ENCODE results near the gene STON1. TPM values are rescaled to one million over a fixed set of nuclear protein-coding genes. Genes with fewer than 3 reads are reported as not detected.

The STON1 gene
- total RNA-seq, 2 donors from 2014 or later: 34.0 to 48.7 TPM

GRCh38 chr2:48532174-48532573, 2.2 kb downstream of the STON1 start:
- 81% methylated on average over 7 of the region's 7 CpGs for WGBS
- Histone ChIP-seq H3K4me1 (replicated peaks) (no peaks in the 10 kb centered on the region), H3K9me3 (no peaks in the 10 kb centered on the region), H3K4me3 (no peak overlapping the region), H3K27me3 (replicated peaks; ENCODE audit: insufficient read depth) (no peaks in the 10 kb centered on the region), H3K27ac (peak overlapping the region; percentile 95 to 96), H3K36me3 (no peaks in the 10 kb centered on the region)
- no peak for DNase-seq (ENCODE audit: low spot score)
- intact Hi-C loops (cut with DNase I): loop anchor here (5.0 kb wide), 2 partner anchors 55 to 60 kb away; no protein-coding TSS in a partner anchor
- TF ChIP-seq POLR2A (IDR thresholded peaks at IDR 0.05) (no peak), POLR2AphosphoS5 (IDR thresholded peaks at IDR 0.05) (no peak), CTCF (IDR thresholded peaks at IDR 0.05) (no peak)

DNA sequence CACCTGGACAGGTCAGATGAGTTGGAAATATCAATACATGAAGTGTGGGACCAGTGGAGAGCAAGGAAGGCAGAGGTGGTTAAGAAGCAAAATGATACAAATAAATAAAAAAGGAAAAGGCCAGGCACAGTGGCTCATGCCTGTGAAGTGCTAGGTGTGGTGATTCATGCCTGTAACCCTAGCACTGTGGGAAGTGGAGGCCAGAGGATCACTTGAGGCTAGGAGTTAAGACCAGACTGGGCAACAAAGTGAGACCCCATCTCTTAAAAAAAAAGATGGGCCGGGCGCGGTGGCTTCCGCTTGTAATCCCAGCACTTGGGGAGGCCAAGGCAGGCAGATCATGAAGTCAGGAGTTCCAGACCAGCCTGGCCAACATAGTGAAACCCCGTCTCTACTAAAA, 2.9 kb downstream of the STON1 start:
- H3K4me3 ChIP-seq: no peak overlapping the region
- TF ChIP-seq POLR2AphosphoS5 (IDR thresholded peaks at IDR 0.05) (no peak), POLR2A (IDR thresholded peaks at IDR 0.05) (no peak), CTCF (IDR thresholded peaks at IDR 0.05) (no peak)
- no peak for DNase-seq (ENCODE audit: low spot score)
- no peaks in the 10 kb centered on the region for H3K27me3 ChIP-seq (replicated peaks; ENCODE audit: insufficient read depth)
- peak overlapping the region; percentile 20 to 59 for H3K27ac ChIP-seq
- H3K36me3 ChIP-seq: no peaks in the 10 kb centered on the region
- no peaks in the 10 kb centered on the region for H3K9me3 ChIP-seq
- WGBS: 96% methylated on average over 5 of the region's 5 CpGs
- intact Hi-C loops (cut with DNase I): loop anchor here (5.0 kb wide), 2 partner anchors 54 to 61 kb away; no protein-coding TSS in a partner anchor
- no peaks in the 10 kb centered on the region for H3K4me1 ChIP-seq (replicated peaks)

DNA sequence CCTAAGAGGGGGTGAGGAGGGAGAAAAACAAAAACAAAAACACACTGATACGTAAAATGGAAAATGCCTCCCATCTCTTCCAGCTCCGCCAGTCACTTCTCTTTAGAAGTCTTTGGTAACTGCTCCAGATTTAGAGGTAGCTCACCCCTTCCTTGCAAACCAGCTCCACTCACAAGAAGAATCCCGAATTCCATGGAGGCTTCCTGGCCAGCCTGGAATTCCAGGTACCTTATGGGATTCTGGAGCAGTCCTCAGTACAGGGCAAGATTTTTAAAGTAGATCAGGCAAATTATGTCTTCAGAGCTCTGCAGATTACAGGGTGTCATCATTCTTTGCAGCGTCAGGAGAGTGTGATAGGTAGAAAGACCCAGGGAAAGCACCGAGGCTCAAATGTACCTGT, 4.8 kb downstream of the STON1 start:
- Histone ChIP-seq H3K27ac (no peak overlapping the region), H3K27me3 (replicated peaks; ENCODE audit: insufficient read depth) (no peaks in the 10 kb centered on the region), H3K36me3 (no peaks in the 10 kb centered on the region), H3K4me3 (no peak overlapping the region), H3K9me3 (no peaks in the 10 kb centered on the region), H3K4me1 (replicated peaks) (no peaks in the 10 kb centered on the region)
- intact Hi-C loops (cut with DNase I): loop anchor here (5.0 kb wide), 2 partner anchors 53 to 62 kb away; no protein-coding TSS in a partner anchor
- TF ChIP-seq POLR2A (IDR thresholded peaks at IDR 0.05): no peak
- no peak for TF ChIP-seq POLR2AphosphoS5 (IDR thresholded peaks at IDR 0.05)
- TF ChIP-seq CTCF (IDR thresholded peaks at IDR 0.05): no peak
- 90% methylated on average over 5 of the region's 5 CpGs for WGBS
- DNase-seq (ENCODE audit: low spot score): no peak

GRCh38 chr2:48540237-48540935, 10.4 kb downstream of the STON1 start:
- 93% methylated on average over 7 of the region's 7 CpGs for WGBS
- DNase-seq (ENCODE audit: low spot score): no peak
- Histone ChIP-seq H3K27me3 (replicated peaks; ENCODE audit: insufficient read depth) (no peaks in the 10 kb centered on the region), H3K4me3 (no peak overlapping the region), H3K36me3 (no peaks in the 10 kb centered on the region), H3K9me3 (no peaks in the 10 kb centered on the region), H3K27ac (no peak overlapping the region), H3K4me1 (replicated peaks) (no peaks in the 10 kb centered on the region)
- TF ChIP-seq CTCF (IDR thresholded peaks at IDR 0.05) (no peak), POLR2A (IDR thresholded peaks at IDR 0.05) (no peak), POLR2AphosphoS5 (IDR thresholded peaks at IDR 0.05) (no peak)
- intact Hi-C loops (cut with DNase I): no loop called here

All from prostate gland (tissue), 2 donors.